HEK293 (cell line): ENCODE results near the gene ZNF569.

Experiments
- CTCF ChIP-seq: fragments of 450-650 bp; formaldehyde crosslinking; IDR thresholded peaks from 2 replicates; pipeline ENCODE4 v1.5.1; 2016; ENCODE audit warnings: missing biosample characterization, missing genetic modification characterization
- HIC1 ChIP-seq: fragments of 450-650 bp; formaldehyde crosslinking; IDR thresholded peaks from 2 replicates; pipeline ENCODE4 v1.5.1; 2016; ENCODE audit warnings: missing biosample characterization, missing genetic modification characterization
- YY2 ChIP-seq: fragments of 450-650 bp; formaldehyde crosslinking; IDR thresholded peaks from 2 replicates; pipeline ENCODE4 v1.5.1; 2016; ENCODE audit warnings: missing biosample characterization, missing genetic modification characterization
- ZNF423 ChIP-seq: fragments of 450-650 bp; formaldehyde crosslinking; IDR thresholded peaks from 2 replicates; pipeline ENCODE4 v1.5.1; 2016; ENCODE audit warnings: missing biosample characterization, missing genetic modification characterization

DNA sequence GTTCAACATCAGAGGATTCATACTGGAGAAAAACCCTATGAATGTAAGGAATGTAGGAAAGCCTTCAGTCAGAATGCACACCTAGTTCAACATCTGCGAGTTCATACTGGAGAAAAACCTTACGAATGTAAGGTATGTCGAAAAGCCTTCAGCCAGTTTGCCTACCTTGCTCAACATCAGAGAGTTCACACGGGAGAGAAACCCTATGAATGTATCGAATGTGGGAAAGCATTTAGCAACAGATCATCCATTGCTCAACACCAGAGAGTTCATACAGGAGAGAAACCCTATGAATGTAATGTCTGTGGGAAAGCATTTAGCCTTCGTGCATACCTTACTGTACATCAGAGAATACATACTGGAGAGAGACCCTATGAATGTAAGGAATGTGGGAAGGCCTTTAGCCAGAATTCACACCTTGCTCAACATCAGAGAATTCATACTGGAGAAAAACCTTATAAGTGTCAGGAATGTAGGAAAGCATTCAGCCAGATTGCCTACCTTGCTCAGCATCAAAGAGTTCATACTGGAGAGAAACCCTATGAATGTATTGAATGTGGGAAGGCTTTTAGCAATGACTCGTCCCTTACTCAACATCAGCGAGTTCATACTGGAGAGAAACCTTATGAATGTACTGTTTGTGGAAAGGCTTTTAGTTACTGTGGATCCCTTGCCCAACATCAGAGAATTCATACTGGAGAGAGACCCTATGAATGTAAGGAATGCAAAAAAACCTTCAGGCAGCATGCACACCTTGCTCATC lies 17.3 kb upstream of the ZNF569 start:
- no peak for TF ChIP-seq ZNF423 (tag by site-specific recombination)
- no peak for TF ChIP-seq CTCF (tag by site-specific recombination)
- TF ChIP-seq YY2 (tag by site-specific recombination): no peak
- no peak for TF ChIP-seq HIC1 (tag by site-specific recombination)
